ENCODE measurements around the gene PPP4R2.

PPP4R2 gene

DNA sequence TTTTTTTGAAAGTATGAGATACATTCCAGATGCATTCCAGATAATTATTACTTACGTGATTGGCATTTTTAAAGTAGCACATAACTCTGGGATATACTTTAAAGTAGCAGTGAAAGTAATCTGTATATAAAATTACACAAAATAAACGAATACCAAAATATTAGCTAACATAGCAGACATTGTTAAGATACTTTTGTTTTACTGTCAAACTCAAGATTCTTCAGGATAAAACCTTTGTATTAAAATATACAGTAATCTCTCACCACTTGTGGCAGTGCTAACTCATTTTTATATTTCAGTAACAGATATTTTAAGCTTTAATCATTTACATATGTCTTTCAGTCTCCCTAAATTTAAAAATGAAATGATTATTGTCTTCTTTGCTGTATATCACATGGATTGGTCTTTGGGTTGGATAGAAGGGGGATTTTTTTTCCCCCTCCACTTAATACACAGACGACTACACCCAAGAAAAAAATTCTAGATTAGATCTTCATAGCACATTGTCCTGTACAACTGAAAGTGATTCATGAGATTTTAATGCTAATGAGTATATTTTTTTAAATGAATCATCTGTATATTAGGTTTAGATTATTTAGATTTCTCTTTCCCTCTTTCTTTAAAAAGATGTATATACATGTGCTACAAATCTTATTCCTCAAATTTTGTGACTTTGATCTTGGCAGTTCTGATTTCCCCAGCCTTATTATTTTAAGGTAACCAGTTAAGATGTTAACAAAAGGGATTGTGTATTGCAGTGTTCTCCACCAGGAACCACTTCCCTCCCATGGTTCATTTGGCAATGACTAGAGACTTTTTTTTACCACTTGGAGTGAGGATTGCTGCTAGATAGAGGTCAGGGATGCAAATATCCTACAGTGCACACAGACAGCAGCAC lies 40.3 kb downstream of the PPP4R2 start:
- no peak for DNase-seq
- no peak overlapping the region for H3K4me2 ChIP-seq (ENCODE audit: low read length)
- H3K4me3 ChIP-seq (ENCODE audit: low read depth, low read length): no peak overlapping the region
- no peaks in the 10 kb centered on the region for H3K79me1 ChIP-seq (ENCODE audit: low read length)
- no peaks in the 10 kb centered on the region for H3K36me3 ChIP-seq (ENCODE audit: control insufficient read depth in 1 of 2, insufficient read depth in 2 of 2, low read length in 2 of 2)
- no peaks in the 10 kb centered on the region for H3K27me3 ChIP-seq (ENCODE audit: insufficient read depth, low read length)
- no peak overlapping the region for H2BK120ac ChIP-seq (ENCODE audit: insufficient read depth, low read length, poor library complexity)
- H3K27ac ChIP-seq (ENCODE audit: low read depth, low read length): no peak overlapping the region
- H2AFZ ChIP-seq (ENCODE audit: insufficient read depth, low read length, poor library complexity): no peak overlapping the region
- no peak overlapping the region for H3K23ac ChIP-seq (ENCODE audit: low read length)
- no peak overlapping the region for H3K14ac ChIP-seq (ENCODE audit: low read length)
- H2AK5ac ChIP-seq (ENCODE audit: low read length): no peak overlapping the region
- H3K79me2 ChIP-seq (ENCODE audit: control insufficient read depth, insufficient read depth, low read length, poor library complexity): peaks cover 12% of the 10 kb centered on the region
- H4K12ac ChIP-seq (ENCODE audit: low read depth, low read length): no peak overlapping the region
- H3K4ac ChIP-seq (ENCODE audit: low read depth, low read length): peak overlapping the region; percentile 86
- no peak overlapping the region for H2BK5ac ChIP-seq (ENCODE audit: low read depth, low read length, poor library complexity)
- H4K8ac ChIP-seq (ENCODE audit: low read depth, low read length): no peak overlapping the region
- no peak overlapping the region for H3K18ac ChIP-seq (ENCODE audit: low read length)
- H3K9ac ChIP-seq (ENCODE audit: low read length): no peak overlapping the region
- no CpG with 5 or more reads among the region's 3 CpGs for WGBS (ENCODE audit: extremely low coverage, insufficient coverage, insufficient read length)
- no peak overlapping the region for H4K91ac ChIP-seq (ENCODE audit: low read depth, low read length)
- H2BK12ac ChIP-seq (ENCODE audit: low read length): no peak overlapping the region
- H3K4me1 ChIP-seq (ENCODE audit: control insufficient read depth in 1 of 2, insufficient read depth in 2 of 2, low read length in 2 of 2): peaks cover 0 to 2% of the 10 kb centered on the region in 2 experiments
- no peaks in the 10 kb centered on the region for H3K9me3 ChIP-seq (ENCODE audit: insufficient read depth, low read depth, low read length)

DNA sequence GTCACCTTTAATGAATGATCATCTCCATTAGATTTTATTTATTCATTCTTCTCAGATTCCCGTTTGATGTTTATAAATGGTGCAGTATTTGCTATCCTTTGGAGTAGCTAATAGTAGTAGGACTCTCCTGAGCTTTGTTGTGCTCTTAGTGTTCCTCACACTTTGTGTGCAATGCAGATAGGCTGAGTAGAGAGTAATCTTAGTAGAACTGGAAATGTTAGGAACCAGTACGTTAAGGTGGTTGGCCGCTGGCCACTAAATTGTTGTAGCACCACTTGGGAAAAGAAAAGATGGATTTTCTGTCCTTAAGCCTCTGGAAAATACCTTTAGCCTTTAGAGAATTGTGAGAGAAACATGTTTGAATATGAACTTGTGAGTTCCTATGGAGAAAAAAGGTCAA lies 44.9 kb downstream of the PPP4R2 start:
- no CpG with 5 or more reads among the region's 3 CpGs for WGBS (ENCODE audit: extremely low coverage, insufficient coverage, insufficient read length)
- H4K8ac ChIP-seq (ENCODE audit: low read depth, low read length): no peak overlapping the region

DNA sequence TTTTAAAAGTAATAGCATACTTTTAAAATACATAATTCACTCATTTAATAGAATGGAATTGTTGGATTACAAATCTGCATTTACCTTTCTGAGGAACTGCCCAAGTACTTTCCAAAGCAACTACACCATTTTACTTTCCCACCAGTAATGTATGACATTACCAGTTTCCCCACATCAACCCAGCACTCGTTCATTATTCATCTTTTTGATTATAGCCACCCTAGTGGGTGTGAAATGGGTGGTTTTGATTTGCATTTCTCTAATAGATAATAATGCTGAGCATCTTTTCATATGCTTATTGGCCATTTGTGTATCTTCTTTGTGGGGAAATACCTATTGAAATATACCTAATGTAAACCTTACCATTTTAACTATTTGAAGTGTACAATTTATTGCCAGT lies 46.8 kb downstream of the PPP4R2 start:
- Histone ChIP-seq H3K9ac (ENCODE audit: low read length) (no peak overlapping the region), H3K14ac (ENCODE audit: low read length) (no peak overlapping the region), H2AFZ (ENCODE audit: insufficient read depth, low read length, poor library complexity) (no peak overlapping the region), H2BK5ac (ENCODE audit: low read depth, low read length, poor library complexity) (no peak overlapping the region), H3K27me3 (ENCODE audit: insufficient read depth, low read length) (no peaks in the 10 kb centered on the region), H3K23ac (ENCODE audit: low read length) (no peak overlapping the region), H3K79me1 (ENCODE audit: low read length) (no peaks in the 10 kb centered on the region), H3K4me2 (ENCODE audit: low read length) (no peak overlapping the region), H3K18ac (ENCODE audit: low read length) (no peak overlapping the region), H3K27ac (ENCODE audit: low read depth, low read length) (no peak overlapping the region), H2AK5ac (ENCODE audit: low read length) (no peak overlapping the region), H3K9me3 (ENCODE audit: insufficient read depth, low read depth, low read length) (no peaks in the 10 kb centered on the region), H3K4me1 (ENCODE audit: control insufficient read depth in 1 of 2, insufficient read depth in 2 of 2, low read length in 2 of 2) (peaks cover 0 to 8% of the 10 kb centered on the region in 2 experiments), H4K8ac (ENCODE audit: low read depth, low read length) (no peak overlapping the region), H3K4ac (ENCODE audit: low read depth, low read length) (peak overlapping the region; percentile 62), H4K91ac (ENCODE audit: low read depth, low read length) (no peak overlapping the region), H3K4me3 (ENCODE audit: low read depth, low read length) (no peak overlapping the region), H2BK12ac (ENCODE audit: low read length) (no peak overlapping the region), H2BK120ac (ENCODE audit: insufficient read depth, low read length, poor library complexity) (no peak overlapping the region), H3K36me3 (ENCODE audit: control insufficient read depth in 1 of 2, insufficient read depth in 2 of 2, low read length in 2 of 2) (peaks cover 2 to 7% of the 10 kb centered on the region in 2 experiments), H3K79me2 (ENCODE audit: control insufficient read depth, insufficient read depth, low read length, poor library complexity) (peaks cover 11% of the 10 kb centered on the region), H4K12ac (ENCODE audit: low read depth, low read length) (no peak overlapping the region)
- DNase-seq: no peak
- WGBS (ENCODE audit: extremely low coverage, insufficient coverage, insufficient read length): no CpG with 5 or more reads among the region's 1 CpG

More for the DNA sequence above, 44.9 kb downstream of the PPP4R2 start:
- H3K23ac ChIP-seq (ENCODE audit: low read length): no peak overlapping the region
- no peak overlapping the region for H2AK5ac ChIP-seq (ENCODE audit: low read length)
- H3K79me1 ChIP-seq (ENCODE audit: low read length): no peaks in the 10 kb centered on the region
- no peak overlapping the region for H3K18ac ChIP-seq (ENCODE audit: low read length)
- H2BK12ac ChIP-seq (ENCODE audit: low read length): no peak overlapping the region
- H3K9ac ChIP-seq (ENCODE audit: low read length): no peak overlapping the region
- H2BK5ac ChIP-seq (ENCODE audit: low read depth, low read length, poor library complexity): no peak overlapping the region
- no peaks in the 10 kb centered on the region for H3K36me3 ChIP-seq (ENCODE audit: control insufficient read depth in 1 of 2, insufficient read depth in 2 of 2, low read length in 2 of 2)
- no peak overlapping the region for H3K4ac ChIP-seq (ENCODE audit: low read depth, low read length)
- H2BK120ac ChIP-seq (ENCODE audit: insufficient read depth, low read length, poor library complexity): no peak overlapping the region
- no peak overlapping the region for H2AFZ ChIP-seq (ENCODE audit: insufficient read depth, low read length, poor library complexity)
- no peak overlapping the region for H4K12ac ChIP-seq (ENCODE audit: low read depth, low read length)
- no peak overlapping the region for H4K91ac ChIP-seq (ENCODE audit: low read depth, low read length)
- no peak overlapping the region for H3K27ac ChIP-seq (ENCODE audit: low read depth, low read length)
- no peaks in the 10 kb centered on the region for H3K27me3 ChIP-seq (ENCODE audit: insufficient read depth, low read length)
- no peak overlapping the region for H3K14ac ChIP-seq (ENCODE audit: low read length)
- no peak overlapping the region for H3K4me2 ChIP-seq (ENCODE audit: low read length)
- peaks cover 11% of the 10 kb centered on the region for H3K79me2 ChIP-seq (ENCODE audit: control insufficient read depth, insufficient read depth, low read length, poor library complexity)
- H3K4me1 ChIP-seq (ENCODE audit: control insufficient read depth in 1 of 2, insufficient read depth in 2 of 2, low read length in 2 of 2): peaks cover 0 to 8% of the 10 kb centered on the region in 2 experiments
- no peak for DNase-seq
- H3K4me3 ChIP-seq (ENCODE audit: low read depth, low read length): no peak overlapping the region
- no peaks in the 10 kb centered on the region for H3K9me3 ChIP-seq (ENCODE audit: insufficient read depth, low read depth, low read length)

DNA sequence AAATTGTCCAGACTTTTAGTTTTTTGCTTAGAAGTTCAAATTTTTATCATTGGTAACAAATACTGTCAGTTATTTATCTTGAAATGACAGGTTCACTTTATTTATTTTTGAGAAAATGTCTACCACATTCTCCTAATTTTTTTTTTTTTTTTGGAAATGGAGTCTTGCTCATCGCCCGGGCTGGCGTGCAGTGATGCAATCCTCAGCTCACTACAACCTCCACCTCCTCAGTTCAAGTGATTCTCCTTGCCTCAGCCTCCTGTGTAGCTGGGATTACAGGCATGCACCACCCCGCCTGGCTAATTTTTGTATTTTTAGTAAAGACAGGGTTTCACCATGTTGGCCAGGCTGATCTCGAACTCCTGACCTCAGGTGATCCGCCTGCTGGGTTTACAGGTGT lies 48.8 kb downstream of the PPP4R2 start:
- no CpG with 5 or more reads among the region's 6 CpGs for WGBS (ENCODE audit: extremely low coverage, insufficient coverage, insufficient read length)
- Histone ChIP-seq H2AFZ (ENCODE audit: insufficient read depth, low read length, poor library complexity) (no peak overlapping the region), H2BK5ac (ENCODE audit: low read depth, low read length, poor library complexity) (no peak overlapping the region), H4K91ac (ENCODE audit: low read depth, low read length) (no peak overlapping the region), H3K14ac (ENCODE audit: low read length) (no peak overlapping the region), H3K4me2 (ENCODE audit: low read length) (no peak overlapping the region), H3K79me1 (ENCODE audit: low read length) (no peaks in the 10 kb centered on the region), H3K36me3 (ENCODE audit: control insufficient read depth in 1 of 2, insufficient read depth in 2 of 2, low read length in 2 of 2) (peaks cover 5 to 14% of the 10 kb centered on the region in 2 experiments), H3K9ac (ENCODE audit: low read length) (no peak overlapping the region), H3K4ac (ENCODE audit: low read depth, low read length) (peak overlapping the region; percentile 75), H2AK5ac (ENCODE audit: low read length) (no peak overlapping the region), H3K79me2 (ENCODE audit: control insufficient read depth, insufficient read depth, low read length, poor library complexity) (peaks cover 9% of the 10 kb centered on the region), H2BK12ac (ENCODE audit: low read length) (no peak overlapping the region), H3K4me3 (ENCODE audit: low read depth, low read length) (no peak overlapping the region), H3K4me1 (ENCODE audit: control insufficient read depth in 1 of 2, insufficient read depth in 2 of 2, low read length in 2 of 2) (peaks cover 0 to 8% of the 10 kb centered on the region in 2 experiments), H3K27me3 (ENCODE audit: insufficient read depth, low read length) (no peaks in the 10 kb centered on the region), H3K27ac (ENCODE audit: low read depth, low read length) (no peak overlapping the region), H4K12ac (ENCODE audit: low read depth, low read length) (no peak overlapping the region), H3K23ac (ENCODE audit: low read length) (no peak overlapping the region), H3K9me3 (ENCODE audit: insufficient read depth, low read depth, low read length) (no peaks in the 10 kb centered on the region), H3K18ac (ENCODE audit: low read length) (no peak overlapping the region), H2BK120ac (ENCODE audit: insufficient read depth, low read length, poor library complexity) (no peak overlapping the region), H4K8ac (ENCODE audit: low read depth, low read length) (no peak overlapping the region)
- DNase-seq: peak; percentile 14 to 53

All from trophoblast cell (in vitro differentiated cells and primary cell).